Left renal cortex interstitium (tissue), 4 donors: ENCODE data around the gene CMC2. TPM values are rescaled to one million over a fixed set of nuclear protein-coding genes. Genes with fewer than 3 reads are reported as not detected.

Experiments
- DNase-seq, 4 donors: peaks; one replicate each; pipeline ENCODE4 v3.0.0-alpha.2; 2013; ENCODE audit warnings: low read depth in 4 of 4, low spot score in 2 of 4, missing footprints in 1 of 4
- polyA plus RNA-seq, 4 donors: library from polyadenylated mRNA; unstranded; fragments of 120-200 nt; gene quantifications; one replicate each; pipeline ENCODE4 v1.2.1, GENCODE V29; 2013; ENCODE audit not compliant: insufficient read length in 4 of 4

Gene CMC2
- polyA plus RNA-seq, 4 donors, result 60.4 to 69.4 (median 68.1) TPM

- no peak for DNase-seq
Observed at GRCh38 chr16:80981103-80981502, 25.6 kb downstream of the CMC2 start.

- no peak for DNase-seq
Observed at GRCh38 chr16:80976946-80977345, 29.7 kb downstream of the CMC2 start.

- DNase-seq, result no peak
Observed at GRCh38 chr16:80974649-80975376, 31.9 kb downstream of the CMC2 start.

GRCh38 chr16:80973991-80974390 is 32.7 kb downstream of the CMC2 start:
- no peak for DNase-seq

- no peak for DNase-seq
Observed at GRCh38 chr16:80972611-80973010, 34.1 kb downstream of the CMC2 start.

GRCh38 chr16:80971819-80972218 is 34.9 kb downstream of the CMC2 start:
- DNase-seq, result no peak

GRCh38 chr16:80969114-80969484 is 37.6 kb downstream of the CMC2 start:
- DNase-seq, result no peak

- no peak for DNase-seq
Observed at GRCh38 chr16:80968386-80969113, 38.1 kb downstream of the CMC2 start.

GRCh38 chr16:80966617-80967016 is 40.1 kb downstream of the CMC2 start:
- no peak for DNase-seq

- no peak for DNase-seq
Observed at GRCh38 chr16:80964351-80964750, 42.3 kb downstream of the CMC2 start.

- DNase-seq, result no peak
Observed at GRCh38 chr16:80962879-80963278, 43.8 kb downstream of the CMC2 start.

- DNase-seq, result no peak
Observed at GRCh38 chr16:80958284-80958683, 48.4 kb downstream of the CMC2 start.

- DNase-seq, result no peak
Observed at GRCh38 chr16:80954985-80955384, 51.7 kb downstream of the CMC2 start.

- no peak for DNase-seq
Observed at GRCh38 chr16:80948886-80949493, 57.7 kb downstream of the CMC2 start.

- DNase-seq, result no peak
Observed at GRCh38 chr16:80947708-80948625, 58.7 kb downstream of the CMC2 start.

- no peak for DNase-seq
Observed at GRCh38 chr16:80947239-80947638, 59.4 kb downstream of the CMC2 start.

- DNase-seq, result no peak
Observed at GRCh38 chr16:80946481-80946880, 60.2 kb downstream of the CMC2 start.

GRCh38 chr16:80940069-80940856 is 66.4 kb downstream of the CMC2 start:
- DNase-seq, result no peak

- DNase-seq, result no peak
Observed at GRCh38 chr16:80938879-80939260, 67.8 kb downstream of the CMC2 start.
